HG03520 (cell line): Measurements from ENCODE around the gene ITGBL1.

Source experiments
- ATAC-seq: cut with Tn5 transposase; IDR thresholded peaks from one replicate; pipeline ENCODE4 v1.9.1; 2021; ENCODE audit warnings: mild to moderate bottlenecking, moderate library complexity; ENCODE audit not compliant: unreplicated experiment

The ITGBL1 gene

GRCh38 chr13:101690871-101691270, 238.4 kb downstream of the ITGBL1 start:
- ATAC-seq, result no peak

DNA sequence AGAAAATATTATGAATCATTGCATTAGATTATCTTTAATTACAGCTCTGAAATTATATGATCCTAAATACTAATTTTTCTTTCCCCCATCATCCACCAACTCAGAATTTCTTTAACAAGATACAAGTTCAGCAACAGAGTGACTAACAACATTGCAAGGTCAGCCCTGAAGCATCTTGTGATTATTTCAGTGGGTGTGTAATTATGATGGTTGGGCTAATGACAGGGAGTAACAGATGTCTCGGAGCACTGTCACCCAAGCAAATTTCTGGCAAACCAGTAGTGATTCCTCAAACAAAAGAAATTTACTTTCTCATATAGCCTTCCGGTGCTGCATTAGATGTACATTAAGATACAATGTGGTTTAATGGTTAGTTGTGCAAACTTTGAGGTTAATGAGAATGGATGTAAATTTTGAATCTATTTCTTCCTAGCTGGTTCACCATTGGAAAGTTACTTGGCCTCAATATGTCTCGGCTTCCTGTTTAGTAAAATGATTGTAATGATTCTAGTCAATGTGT, 238.9 kb downstream of the ITGBL1 start:
- ATAC-seq, result no peak

- no peak for ATAC-seq
Observed at GRCh38 chr13:101695870-101696516, 243.5 kb downstream of the ITGBL1 start.

- ATAC-seq, result no peak
Observed at GRCh38 chr13:101697745-101698144, 245.3 kb downstream of the ITGBL1 start.

- ATAC-seq, result no peak
Observed at GRCh38 chr13:101698400-101698799, 245.9 kb downstream of the ITGBL1 start.

GRCh38 chr13:101700598-101700997, 248.1 kb downstream of the ITGBL1 start:
- ATAC-seq, result no peak

GRCh38 chr13:101703081-101703480, 250.6 kb downstream of the ITGBL1 start:
- no peak for ATAC-seq

DNA sequence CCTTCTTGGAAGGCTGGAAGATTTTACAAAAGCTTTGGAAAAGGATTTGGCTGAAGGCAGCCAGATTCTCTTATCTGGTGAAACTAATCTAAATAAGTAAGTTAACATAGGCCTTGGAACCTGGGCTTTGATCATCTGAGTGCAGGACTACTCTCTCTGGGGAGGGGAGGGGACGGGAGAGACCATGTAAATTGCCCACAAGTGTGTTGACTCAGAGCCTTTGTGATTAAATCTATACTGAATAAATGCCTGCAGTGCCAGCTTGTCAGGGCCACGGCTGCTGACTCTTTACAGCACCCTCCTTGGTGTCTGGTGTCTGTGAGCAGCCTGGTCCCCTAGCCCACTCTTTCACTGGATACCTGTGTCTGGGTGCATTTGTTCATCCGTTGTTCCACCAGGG, 251.4 kb downstream of the ITGBL1 start:
- no peak for ATAC-seq

- no peak for ATAC-seq
Observed at GRCh38 chr13:101706651-101707050, 254.2 kb downstream of the ITGBL1 start.

DNA sequence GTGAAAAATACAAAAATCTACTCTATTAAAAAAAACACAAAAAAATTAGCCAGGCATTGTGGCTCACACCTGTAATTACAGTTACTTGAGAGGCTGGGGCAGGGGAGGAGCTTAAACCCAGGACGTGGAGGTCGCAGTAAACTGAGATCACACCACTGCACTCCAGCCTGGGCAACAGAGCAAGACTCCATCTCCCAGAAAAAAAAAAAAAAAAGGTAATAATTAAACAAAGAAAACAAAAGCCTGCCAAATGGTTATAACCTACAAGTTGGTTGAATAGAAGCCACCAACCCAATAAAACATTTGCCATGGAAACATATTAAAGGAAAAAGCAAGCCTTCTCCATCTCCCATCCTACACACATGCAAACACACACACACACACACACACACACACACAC, 255.2 kb downstream of the ITGBL1 start:
- ATAC-seq, result no peak

- no peak for ATAC-seq
Observed at GRCh38 chr13:101708115-101708514, 255.6 kb downstream of the ITGBL1 start.

DNA sequence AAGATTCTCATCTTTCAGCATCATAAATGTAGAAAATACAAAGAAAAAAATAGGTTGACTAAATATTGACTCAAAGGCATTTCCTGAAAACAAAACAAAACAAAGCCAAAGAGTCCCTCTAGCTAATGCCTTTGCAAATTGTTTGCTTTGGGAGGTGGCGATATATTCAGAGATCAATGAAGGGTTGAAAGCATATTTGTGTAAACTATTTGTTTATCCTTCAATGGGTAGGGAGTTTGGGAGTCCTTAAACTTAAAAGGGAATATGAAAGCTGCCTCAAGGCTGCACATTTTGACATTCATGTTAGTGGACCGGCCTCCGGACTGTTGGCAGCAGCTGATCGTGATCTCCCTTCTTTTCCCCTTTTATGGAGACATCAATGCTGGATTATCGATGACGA, 257.5 kb downstream of the ITGBL1 start:
- ATAC-seq, result no peak

- ATAC-seq, result no peak
Observed at GRCh38 chr13:101711307-101712025, 259.0 kb downstream of the ITGBL1 start.

GRCh38 chr13:101712026-101712348, 259.5 kb downstream of the ITGBL1 start:
- no peak for ATAC-seq

GRCh38 chr13:101714195-101714594, 261.7 kb downstream of the ITGBL1 start:
- ATAC-seq, result no peak

- no peak for ATAC-seq
Observed at GRCh38 chr13:101717353-101717752, 264.9 kb downstream of the ITGBL1 start.

GRCh38 chr13:101718496-101718895, 266.0 kb downstream of the ITGBL1 start:
- ATAC-seq, result no peak

- no peak for ATAC-seq
Observed at GRCh38 chr13:101726681-101727080, 274.2 kb downstream of the ITGBL1 start.

DNA sequence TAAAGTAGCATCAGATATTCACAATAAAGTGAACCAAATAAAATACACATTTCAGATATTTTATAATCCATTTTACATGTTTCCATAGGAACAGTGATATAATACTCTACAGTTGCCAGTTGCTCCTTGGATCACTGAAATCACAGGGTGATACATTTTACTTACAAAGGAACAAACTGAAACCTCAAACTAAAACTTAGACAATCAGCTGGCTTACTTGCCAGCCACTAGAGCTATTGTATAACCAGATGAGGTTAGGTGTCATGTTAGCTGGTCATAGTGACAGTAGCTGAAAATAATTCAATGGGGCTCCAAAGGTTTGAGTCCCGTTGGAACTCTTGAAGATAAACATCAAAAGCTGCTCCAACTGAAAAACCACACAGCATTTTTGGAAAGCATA, 274.6 kb downstream of the ITGBL1 start:
- no peak for ATAC-seq

GRCh38 chr13:101728021-101728420, 275.5 kb downstream of the ITGBL1 start:
- ATAC-seq, result no peak

- no peak for ATAC-seq
Observed at GRCh38 chr13:101728615-101729014, 276.1 kb downstream of the ITGBL1 start.

- ATAC-seq, result no peak
Observed at GRCh38 chr13:101730420-101731000, 278.0 kb downstream of the ITGBL1 start.
